HG03460 (cell line): ENCODE data around the gene NOC2L.

Source experiments
- ATAC-seq: cut with Tn5 transposase; IDR thresholded peaks from one replicate; pipeline ENCODE4 v1.9.1; 2021; ENCODE audit not compliant: unreplicated experiment

The NOC2L gene

GRCh38 chr1:944341-945325 lies 14.4 kb downstream of the NOC2L start:
- no peak for ATAC-seq

- ATAC-seq, result no peak
These were observed 15.3 kb downstream of the NOC2L start for GRCh38 chr1:943545-944340.

- ATAC-seq, result no peak
These were observed 16.1 kb downstream of the NOC2L start for GRCh38 chr1:942864-943533.

GRCh38 chr1:942411-942821 lies 16.6 kb downstream of the NOC2L start:
- ATAC-seq, result no peak

GRCh38 chr1:941588-942383 lies 17.3 kb downstream of the NOC2L start:
- no peak for ATAC-seq

- ATAC-seq, result no peak
These were observed 18.0 kb downstream of the NOC2L start for GRCh38 chr1:941015-941587.

GRCh38 chr1:940107-941014 lies 18.7 kb downstream of the NOC2L start:
- no peak for ATAC-seq

- no peak for ATAC-seq
These were observed 19.4 kb downstream of the NOC2L start for GRCh38 chr1:939511-940106.

- no peak for ATAC-seq
These were observed 20.2 kb downstream of the NOC2L start for GRCh38 chr1:938711-939489.

GRCh38 chr1:938088-938683 lies 20.9 kb downstream of the NOC2L start:
- ATAC-seq, result no peak

GRCh38 chr1:937521-937920 lies 21.5 kb downstream of the NOC2L start:
- ATAC-seq, result no peak

GRCh38 chr1:936348-937264 lies 22.4 kb downstream of the NOC2L start:
- ATAC-seq, result no peak

- no peak for ATAC-seq
These were observed 23.3 kb downstream of the NOC2L start for GRCh38 chr1:935751-936231.

- no peak for ATAC-seq
These were observed 23.9 kb downstream of the NOC2L start for GRCh38 chr1:934991-935750.

- no peak for ATAC-seq
These were observed 25.5 kb downstream of the NOC2L start for GRCh38 chr1:933603-933940.
